ENCODE data around the gene CLDN34. TPM values are rescaled to one million over a fixed set of nuclear protein-coding genes. Genes with fewer than 3 reads are reported as not detected.

The CLDN34 gene
- total RNA-seq, 2 experiments from 2014 or later = not detected

DNA sequence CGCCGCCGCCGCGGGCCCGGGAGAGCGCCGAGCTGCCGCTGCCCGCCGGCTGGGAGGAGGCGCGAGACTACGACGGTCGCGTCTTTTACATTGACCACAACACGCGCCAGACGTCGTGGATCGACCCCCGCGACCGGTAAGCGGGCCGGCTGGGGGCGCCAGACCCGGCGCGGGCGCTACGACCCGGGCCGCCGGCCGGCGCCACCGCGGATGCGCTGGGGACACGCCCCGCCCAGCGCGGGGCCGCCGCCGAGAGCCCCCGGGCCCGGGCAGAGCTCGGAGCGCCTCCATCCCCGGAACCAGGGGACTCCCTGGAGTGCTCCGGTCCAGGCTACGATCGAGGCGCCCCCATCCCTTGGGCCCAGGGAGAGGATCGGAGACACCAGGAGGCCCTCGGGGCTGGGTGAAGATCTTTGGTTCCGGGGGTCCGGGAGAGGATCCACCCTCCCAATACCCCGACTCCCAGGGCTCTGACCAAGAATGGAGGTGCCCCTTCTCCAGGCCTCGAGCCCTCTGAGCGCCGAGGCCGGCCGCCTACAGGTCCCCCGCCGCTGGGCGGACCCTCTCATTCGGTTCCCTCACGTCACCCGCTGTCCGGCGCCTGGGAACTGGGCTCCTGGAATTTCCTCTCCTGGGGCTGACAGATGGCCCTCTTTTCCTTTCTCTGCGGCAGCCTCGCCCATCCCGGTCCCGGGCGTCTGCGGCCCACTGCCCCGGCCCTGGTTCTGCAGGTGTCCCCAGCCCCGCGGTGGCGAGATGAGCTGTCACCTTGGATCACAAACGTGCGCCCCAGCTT, 48.8 kb downstream of the CLDN34 start:
- Histone ChIP-seq H3K4me3 (ENCODE audit: low read depth, low read length, poor library complexity, severe bottlenecking) (peak overlapping the region; percentile 73), H2AFZ (ENCODE audit: low read length) (no peak overlapping the region), H4K20me1 (ENCODE audit: insufficient read depth, low read length) (peaks cover 3% of the 10 kb centered on the region; the same call in 1 of the 2 replicates), H3K36me3 (ENCODE audit: insufficient read depth, low read length) (no peaks in the 10 kb centered on the region), H3K9me2 (ENCODE audit: insufficient read depth, low read length) (no peaks in the 10 kb centered on the region), H3K27ac (ENCODE audit: low read depth, low read length, poor library complexity, severe bottlenecking) (no peak overlapping the region), H3K9me3 (ENCODE audit: low read length) (no peaks in the 10 kb centered on the region), H3K4me1 (ENCODE audit: insufficient read depth, low read length, poor library complexity, severe bottlenecking) (peaks cover 33% of the 10 kb centered on the region), H3K4me2 (ENCODE audit: low read length) (peak overlapping the region; percentile 84), H3K79me2 (ENCODE audit: insufficient read depth, low read depth, low read length) (peaks cover 16% of the 10 kb centered on the region; the same call in 1 of the 2 replicates)
- ChIA-PET CTCF (ENCODE audit: unreplicated experiment) (no interaction called here), POLR2A (interaction anchor here (0.7 to 1.8 kb wide), 4 partner anchors 24 to 103 kb away, joined by 3 to 5 read pairs (median 3); no protein-coding TSS in a partner anchor)
- intact Hi-C loops (cut with micrococcal nuclease; ENCODE audit: unreplicated experiment) = loop anchor here (2.0 kb wide), 1 partner anchor 103 kb away; no protein-coding TSS in a partner anchor
- TF ChIP-seq, protein P1, sequence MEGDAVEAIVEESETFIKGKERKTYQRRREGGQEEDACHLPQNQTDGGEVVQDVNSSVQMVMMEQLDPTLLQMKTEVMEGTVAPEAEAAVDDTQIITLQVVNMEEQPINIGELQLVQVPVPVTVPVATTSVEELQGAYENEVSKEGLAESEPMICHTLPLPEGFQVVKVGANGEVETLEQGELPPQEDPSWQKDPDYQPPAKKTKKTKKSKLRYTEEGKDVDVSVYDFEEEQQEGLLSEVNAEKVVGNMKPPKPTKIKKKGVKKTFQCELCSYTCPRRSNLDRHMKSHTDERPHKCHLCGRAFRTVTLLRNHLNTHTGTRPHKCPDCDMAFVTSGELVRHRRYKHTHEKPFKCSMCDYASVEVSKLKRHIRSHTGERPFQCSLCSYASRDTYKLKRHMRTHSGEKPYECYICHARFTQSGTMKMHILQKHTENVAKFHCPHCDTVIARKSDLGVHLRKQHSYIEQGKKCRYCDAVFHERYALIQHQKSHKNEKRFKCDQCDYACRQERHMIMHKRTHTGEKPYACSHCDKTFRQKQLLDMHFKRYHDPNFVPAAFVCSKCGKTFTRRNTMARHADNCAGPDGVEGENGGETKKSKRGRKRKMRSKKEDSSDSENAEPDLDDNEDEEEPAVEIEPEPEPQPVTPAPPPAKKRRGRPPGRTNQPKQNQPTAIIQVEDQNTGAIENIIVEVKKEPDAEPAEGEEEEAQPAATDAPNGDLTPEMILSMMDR (conservative IDR thresholded peaks at IDR 0.05; ENCODE audit: low read length) = no peak
- TF ChIP-seq EZH2phosphoT487 (IDR thresholded peaks at IDR 0.05; ENCODE audit: borderline replicate concordance, low read depth, low read length) = no peak
- BruUV-seq (replicated peaks) = no TSS peak
- DNase-seq (ENCODE audit: low spot score) = peak; percentile 53

DNA sequence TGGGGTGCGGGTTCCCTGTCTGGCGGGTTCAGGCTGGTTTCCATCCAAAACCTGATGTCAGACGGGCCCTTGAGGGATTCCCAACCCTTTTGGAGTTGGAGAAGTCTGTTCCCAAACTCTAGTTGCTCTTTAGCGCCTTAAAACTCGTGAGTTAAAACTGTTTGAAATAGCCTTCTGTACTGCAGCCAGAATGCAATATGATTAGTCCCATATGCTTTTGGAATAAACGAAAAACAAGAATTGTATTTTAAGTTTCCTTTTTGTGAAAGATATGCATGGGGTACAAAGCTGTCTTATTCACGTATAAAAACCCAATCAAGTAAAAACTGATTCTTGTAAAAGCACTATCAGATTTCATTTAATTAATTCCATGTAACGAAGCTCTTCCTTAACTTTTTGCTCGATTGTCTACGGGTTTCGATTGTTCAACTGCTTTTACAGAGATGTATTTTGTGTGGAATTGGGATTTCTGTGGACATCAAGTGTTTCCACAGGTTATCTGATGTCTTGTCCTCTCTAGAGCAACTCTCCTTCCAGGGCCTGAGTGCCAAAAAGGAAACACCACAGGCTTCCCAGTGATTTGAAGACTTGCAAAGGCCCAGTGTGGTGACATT, 49.5 kb downstream of the CLDN34 start:
- peaks cover 26% of the 10 kb centered on the region for H3K4me1 ChIP-seq (ENCODE audit: insufficient read depth, low read length, poor library complexity, severe bottlenecking)
- intact Hi-C loops (cut with micrococcal nuclease; ENCODE audit: unreplicated experiment) = no loop called here
- H3K4me2 ChIP-seq (ENCODE audit: low read length) = peak overlapping the region; percentile 84
- CTCF ChIA-PET (ENCODE audit: unreplicated experiment) = no interaction called here
- BruUV-seq (replicated peaks) = TSS peak; percentile 73
- no peak overlapping the region for H3K27ac ChIP-seq (ENCODE audit: low read depth, low read length, poor library complexity, severe bottlenecking)
- H3K9me3 ChIP-seq (ENCODE audit: low read length) = no peaks in the 10 kb centered on the region
- peak overlapping the region; percentile 73 for H3K4me3 ChIP-seq (ENCODE audit: low read depth, low read length, poor library complexity, severe bottlenecking)
- no peaks in the 10 kb centered on the region for H3K36me3 ChIP-seq (ENCODE audit: insufficient read depth, low read length)
- TF ChIP-seq, protein P1 (conservative IDR thresholded peaks at IDR 0.05; ENCODE audit: low read length) = no peak
- no peak for TF ChIP-seq EZH2phosphoT487 (IDR thresholded peaks at IDR 0.05; ENCODE audit: borderline replicate concordance, low read depth, low read length)
- H2AFZ ChIP-seq (ENCODE audit: low read length) = no peak overlapping the region
- H3K9me2 ChIP-seq (ENCODE audit: insufficient read depth, low read length) = no peaks in the 10 kb centered on the region
- H4K20me1 ChIP-seq (ENCODE audit: insufficient read depth, low read length) = peaks cover 3% of the 10 kb centered on the region; the same call in 1 of the 2 replicates
- DNase-seq (ENCODE audit: low spot score) = no peak
- POLR2A ChIA-PET = interaction anchor here (0.6 to 1.8 kb wide), 5 partner anchors 25 to 189 kb away, joined by 3 to 5 read pairs (median 3); no protein-coding TSS in a partner anchor
- H3K79me2 ChIP-seq (ENCODE audit: insufficient read depth, low read depth, low read length) = peaks cover 16% of the 10 kb centered on the region; the same call in 1 of the 2 replicates
